HG03565 (cell line): ENCODE data around the gene TBCD.
A peak's percentile ranks its signal among the peaks of the same experiment; 100 is the strongest.

Source experiments
- ATAC-seq: cut with Tn5 transposase; IDR thresholded peaks from one replicate; pipeline ENCODE4 v1.9.1; 2021; ENCODE audit warnings: mild to moderate bottlenecking, moderate library complexity; ENCODE audit not compliant: unreplicated experiment

The TBCD gene

DNA sequence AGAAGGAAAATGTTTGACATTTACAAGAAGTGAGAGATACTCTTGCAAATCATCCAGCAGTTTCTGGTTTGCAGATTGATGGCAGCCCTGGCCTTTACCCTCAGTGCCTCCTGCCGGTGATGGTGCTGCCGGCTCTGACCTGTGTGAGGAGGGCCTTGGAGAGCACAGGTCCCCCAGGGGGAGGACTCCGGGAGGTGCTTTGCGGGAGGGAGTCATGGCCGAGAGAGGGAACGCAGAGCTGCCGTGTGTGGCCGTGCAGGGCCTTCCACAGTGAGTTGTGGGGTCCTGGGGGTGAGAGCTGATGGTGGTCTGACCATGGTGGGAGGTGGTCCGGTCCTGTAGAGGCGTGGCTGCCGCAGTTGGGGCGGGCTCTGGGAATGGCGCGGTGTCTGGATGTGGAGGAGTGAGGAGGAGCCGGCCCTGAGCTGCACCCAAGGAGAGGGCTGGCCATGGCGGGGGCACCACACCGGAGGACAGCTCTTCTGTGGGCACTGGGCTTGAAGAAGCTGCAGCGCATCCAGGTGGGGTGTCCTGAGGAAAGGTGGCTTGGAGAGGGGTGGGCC lies 116.0 kb downstream of the TBCD start:
- ATAC-seq = no peak

DNA sequence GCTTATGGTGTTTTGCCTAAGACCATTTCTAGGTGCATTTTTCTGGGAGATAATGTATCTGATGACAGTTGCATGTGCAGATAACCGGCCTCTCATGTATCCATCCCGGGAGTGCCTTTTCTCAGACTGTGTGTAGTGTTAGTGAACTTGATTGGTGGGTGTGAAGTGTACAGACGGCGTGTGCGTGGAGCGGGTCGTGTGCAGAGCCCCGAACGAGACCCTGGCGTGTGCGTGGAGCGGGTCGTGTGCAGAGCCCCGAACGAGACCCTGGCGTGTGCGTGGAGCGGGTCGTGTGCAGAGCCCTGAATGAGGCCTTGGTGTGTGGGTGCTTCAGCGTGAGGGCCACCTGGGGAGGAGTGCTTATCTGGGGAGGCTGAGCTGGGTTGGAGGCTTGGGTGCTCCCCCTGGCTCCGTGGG lies 116.9 kb downstream of the TBCD start:
- no peak for ATAC-seq

DNA sequence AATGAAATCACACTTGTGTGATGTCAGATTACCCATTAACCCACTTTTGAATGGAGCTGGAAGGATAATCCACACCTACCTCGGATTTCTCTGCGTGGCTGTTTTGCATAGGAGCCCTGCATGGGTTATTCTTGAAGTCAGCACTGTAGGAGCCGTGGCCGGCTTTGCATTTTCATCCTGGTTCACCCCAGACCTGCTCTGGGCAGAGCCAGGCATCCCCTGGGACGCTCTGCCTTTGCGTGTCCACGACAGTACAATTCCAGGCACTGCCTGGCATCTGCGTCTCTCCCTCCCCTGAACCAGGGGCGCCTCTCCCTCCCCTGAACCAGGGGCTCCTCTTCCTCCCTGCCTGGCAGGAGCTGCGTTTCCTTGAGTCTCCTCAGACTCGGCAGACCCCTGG lies 117.7 kb downstream of the TBCD start:
- no peak for ATAC-seq

DNA sequence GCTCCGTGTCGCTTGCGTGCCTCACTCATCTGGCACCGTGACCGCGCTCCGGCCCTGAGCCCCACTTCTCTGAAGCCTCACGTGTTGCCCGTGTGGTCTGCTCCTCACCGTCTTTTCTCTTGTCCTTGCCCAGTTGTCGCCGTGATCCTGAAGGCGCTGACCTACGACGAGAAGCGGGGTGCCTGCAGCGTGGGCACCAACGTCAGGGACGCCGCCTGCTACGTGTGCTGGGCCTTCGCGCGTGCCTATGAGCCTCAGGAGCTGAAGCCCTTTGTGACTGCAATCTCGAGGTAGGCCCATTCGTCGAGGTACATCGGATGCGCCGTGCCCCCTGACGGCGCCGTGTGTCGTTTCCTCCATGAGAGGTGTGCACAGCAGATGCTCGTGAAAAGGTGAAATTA lies 118.2 kb downstream of the TBCD start:
- ATAC-seq = no peak

DNA sequence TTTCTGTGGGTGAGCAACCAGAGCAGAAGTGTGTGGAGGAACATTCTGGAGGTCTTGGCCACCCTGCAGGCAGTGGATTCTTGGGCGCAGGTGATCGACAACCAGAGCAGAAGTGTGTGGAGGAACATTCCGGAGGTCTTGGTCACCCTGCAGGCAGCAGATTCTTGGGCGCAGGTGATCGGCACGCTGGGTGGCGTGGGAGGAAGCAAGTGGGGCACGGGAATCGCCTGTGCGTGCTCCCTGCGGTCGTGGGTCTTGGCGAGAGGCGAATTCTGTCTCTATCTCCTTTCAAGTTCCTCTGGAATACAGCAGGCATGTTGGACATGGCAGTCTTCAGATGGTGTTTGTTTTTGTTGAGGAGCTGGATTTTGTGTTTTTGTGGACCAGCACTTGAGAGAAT lies 118.7 kb downstream of the TBCD start:
- no peak for ATAC-seq

DNA sequence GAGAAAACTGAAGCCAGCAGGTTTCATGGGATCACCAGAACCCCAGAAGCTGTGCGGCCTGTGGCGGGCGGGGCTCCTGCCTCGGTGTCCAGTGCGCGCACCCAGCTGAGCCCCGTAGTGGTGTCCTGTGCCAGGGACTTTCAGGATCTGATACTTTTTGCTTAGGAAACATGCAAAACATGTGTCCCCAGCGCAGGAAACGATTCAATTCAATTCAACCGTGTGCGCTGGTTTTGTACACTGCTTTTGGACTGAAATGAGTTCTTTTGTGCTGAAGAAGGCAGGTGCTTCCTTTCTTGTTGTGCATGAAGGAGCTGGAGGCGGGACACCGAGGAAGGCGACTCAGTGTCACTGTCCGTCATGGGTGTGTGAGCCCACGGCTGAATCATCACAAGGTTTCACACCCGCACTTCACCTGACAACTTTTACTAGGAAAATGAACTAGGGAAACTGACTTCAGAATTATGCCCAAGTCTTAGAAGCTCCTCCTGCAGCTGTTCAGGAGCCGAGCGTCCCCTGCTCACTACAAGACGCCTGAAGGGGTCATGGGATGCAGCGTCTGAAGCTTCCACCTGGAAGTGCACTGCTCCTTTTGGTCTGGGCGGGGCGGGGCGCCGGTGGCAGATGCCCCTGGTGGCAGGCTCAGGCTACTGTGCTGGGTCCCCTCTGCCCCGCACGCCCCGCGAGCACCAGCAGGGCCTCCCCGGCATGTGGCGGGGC lies 119.4 kb downstream of the TBCD start:
- ATAC-seq = peak; percentile 63

DNA sequence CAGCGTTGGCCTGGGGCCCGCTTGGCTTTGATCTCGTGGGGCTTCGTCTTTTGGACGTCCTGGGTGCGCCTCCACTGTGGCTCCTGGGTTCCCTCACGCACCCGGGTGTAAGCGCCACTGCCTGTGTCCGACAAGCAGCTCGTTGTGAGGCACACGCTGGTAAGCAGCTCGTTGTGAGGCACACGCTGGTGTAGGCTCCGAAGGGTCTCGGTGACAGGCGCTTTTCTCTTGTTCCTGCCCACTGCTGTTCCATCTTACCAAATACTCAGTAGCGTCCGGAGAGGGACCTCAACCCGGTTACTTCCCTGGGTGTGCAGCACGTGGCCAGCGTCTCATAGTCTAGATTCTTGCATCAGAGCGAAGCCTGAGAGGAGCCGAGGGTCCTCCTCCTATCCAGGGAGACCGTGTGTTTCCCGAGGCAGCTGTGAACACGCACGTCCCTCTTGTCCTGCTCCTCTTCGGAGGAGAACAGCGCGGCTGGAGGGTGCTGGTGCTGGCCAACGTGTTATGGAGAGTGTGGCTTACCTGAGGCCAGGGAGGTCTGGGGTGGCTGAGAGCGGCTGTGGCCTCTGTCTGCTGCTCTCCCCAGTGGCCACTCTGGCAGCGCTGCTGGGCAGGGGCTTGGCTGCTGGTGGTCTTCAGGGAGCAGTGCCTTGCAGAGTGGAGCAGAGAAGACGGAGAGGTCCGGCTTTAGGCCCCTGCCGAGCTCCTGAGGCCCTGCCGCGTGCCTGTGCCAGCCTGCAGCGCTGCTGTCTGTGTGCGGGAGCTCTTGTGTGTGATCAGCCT lies 120.1 kb downstream of the TBCD start:
- no peak for ATAC-seq

DNA sequence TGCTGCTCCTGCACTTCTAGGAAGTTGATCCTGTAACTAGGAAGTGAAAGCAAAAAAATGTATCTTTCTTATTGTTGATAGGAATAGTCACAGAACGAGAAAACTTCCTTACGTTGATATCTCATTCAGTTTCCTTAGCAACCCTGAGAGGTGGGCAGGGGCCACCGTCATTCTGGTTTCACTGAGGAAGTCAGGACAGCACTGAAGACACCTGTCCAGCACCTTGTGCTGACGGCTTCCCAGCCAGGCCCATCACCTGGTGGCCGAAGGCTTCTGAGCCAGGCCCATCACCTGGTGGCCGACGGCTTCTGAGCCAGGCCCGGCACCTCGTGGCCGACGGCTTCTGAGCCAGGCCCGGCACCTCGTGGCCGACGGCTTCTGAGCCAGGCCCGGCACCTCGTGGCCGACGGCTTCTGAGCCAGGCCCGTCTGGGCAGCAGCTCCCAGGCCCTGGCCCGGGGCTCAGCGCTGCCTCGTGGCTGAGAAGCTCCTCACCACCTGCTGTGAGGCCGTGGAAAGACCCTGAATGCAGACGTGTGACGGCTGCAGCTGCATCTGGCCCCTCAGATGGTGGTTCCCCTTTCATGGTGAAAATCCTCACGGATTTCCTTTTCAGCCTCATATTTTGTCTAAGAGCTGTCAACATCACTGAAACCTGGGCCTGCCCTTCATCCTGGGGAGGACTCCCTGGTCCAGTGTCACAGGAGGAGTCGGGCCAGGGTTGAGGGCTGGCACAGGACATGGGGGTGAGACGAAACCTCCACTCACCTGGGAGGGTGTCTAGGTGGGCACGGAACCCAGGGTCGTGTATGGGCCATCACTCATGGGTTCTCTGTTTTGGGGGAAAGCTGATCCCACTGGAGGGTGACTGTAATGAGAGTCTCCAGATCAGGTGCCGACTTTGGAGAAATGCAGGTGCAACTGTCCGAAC lies 121.0 kb downstream of the TBCD start:
- no peak for ATAC-seq

DNA sequence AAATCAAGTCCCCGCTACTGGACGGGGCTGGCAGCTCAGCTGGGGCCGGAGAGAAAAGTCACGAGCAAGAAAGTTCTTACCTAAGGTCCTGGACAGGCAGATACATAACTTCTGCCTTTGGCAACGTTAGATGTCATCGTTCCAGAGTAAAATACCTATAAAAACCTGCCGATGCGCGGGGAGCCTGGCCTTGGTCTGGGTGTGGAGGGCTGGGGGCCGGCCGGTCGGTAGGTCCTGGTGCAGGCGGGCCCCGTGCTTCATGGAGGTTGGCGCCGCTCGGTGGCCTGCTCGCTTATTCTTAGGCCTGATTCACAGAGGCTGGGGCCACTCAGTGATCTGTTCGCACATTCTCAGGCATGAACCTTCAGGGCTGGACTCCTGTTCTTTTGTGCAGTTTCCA lies 121.7 kb downstream of the TBCD start:
- no peak for ATAC-seq

DNA sequence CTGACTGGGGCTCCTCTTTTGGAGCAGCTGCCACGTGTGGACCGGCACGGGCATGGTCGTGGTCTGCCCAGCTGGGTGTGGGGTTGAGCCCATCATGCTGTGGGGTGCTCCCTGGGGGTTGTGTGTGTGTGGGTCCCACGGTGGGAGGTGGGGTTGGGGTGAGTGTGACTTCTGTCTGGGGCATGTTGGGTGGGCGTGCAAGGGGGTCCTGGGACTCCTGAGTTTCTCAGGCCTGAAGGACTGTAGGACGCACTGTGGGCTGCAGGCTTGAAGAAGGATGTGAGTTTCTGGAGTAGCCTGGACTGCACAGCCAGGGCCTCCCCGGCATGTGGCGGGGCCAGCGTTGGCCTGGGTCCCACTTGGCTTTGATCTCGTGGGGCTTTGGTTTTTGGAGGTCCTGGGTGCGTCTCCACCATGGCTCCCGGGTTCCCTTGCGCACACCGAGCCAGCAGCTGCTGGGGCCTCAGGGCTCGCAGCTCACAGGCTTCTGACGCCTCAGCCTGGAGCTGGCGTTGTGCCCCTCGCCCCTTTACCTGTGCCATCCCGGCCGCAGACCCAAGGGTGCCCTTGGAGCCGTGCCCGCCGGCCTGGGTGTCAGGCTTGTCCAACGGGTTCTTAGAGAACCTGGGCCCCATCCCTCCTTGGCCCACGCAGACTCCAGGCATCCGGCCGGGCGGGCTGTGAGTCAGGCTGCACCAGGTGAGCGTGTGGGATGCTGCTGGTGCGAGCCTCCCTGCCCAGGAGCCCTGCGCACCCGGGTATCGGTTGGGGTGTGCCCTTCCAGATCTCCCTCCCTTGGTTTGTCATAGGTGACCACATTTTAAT lies 122.4 kb downstream of the TBCD start:
- no peak for ATAC-seq

DNA sequence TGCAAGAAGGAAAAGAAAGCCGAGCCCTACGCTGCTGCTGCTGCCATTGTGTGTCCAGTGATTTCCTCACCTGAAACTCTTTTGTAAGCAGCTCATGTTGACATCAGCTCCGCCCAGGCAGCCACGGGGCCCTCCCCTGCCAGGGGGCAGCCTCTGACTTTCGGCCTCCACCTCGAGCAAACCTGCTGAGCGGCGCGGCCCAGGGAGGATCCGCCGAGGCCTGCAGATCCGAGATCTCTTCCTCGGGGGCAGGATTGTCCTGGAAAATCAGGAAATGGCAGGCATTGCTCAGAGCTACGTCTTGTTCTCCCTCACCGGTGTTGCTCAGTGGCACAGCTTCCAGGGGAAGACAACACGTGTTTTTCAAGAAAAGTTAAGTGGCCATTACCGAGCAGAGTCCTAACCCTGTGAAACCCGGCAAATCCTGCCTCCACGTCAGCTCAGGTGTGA lies 123.6 kb downstream of the TBCD start:
- no peak for ATAC-seq

DNA sequence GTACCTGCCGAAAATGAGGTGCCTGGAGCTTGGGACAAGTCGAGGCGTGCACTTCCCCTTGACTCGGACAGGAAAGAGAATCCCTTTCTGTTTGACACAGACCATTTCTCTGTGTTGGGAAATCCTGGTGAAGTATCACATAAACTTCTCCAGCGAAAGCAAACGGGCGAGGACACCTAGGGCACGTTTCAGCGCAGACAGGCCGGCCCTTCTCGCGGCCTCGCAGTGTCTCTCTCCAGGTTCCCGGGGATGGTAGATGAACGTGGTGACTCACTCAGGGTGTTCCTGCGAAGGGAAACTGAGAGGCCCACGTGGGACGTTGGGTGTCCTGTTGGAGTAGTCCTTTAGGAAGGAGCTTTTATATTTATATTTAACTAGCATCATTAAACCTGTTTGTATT lies 124.3 kb downstream of the TBCD start:
- no peak for ATAC-seq

DNA sequence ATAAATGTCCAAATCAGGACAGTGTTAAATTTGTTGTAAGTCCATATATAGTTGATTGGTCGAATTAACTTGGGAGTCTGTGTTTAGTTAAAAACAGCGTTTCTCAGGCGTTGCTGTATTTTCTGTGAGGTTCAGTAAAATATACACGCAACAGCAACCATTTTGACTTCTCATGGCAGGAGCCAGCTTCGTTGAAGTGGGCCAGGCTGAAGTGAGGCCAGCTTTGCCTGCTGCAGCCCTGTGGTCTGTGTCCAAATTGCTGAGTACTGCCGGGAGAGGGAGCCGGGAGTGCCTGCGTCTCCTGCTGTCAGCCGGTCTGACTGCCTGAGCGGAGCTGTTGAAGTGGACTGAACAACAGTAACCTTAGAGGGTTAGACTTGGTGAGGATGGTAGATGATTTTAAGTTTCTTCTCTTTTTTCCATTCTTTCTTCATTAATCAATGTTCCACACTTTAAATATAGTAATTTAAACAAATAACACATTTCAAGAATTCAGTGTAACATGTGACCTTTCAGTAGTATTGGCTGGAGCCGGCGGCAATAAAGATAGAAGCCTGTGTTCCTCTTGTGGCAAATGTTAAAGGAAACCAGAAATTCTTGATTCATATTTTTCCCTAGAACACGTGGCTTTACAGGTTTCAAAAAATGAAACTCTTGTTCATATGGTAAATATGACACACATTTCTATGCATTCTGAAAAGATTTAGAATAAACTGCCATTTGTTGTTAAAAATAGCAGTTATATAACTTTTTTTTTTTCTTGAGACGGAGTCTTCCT lies 124.9 kb downstream of the TBCD start:
- no peak for ATAC-seq

DNA sequence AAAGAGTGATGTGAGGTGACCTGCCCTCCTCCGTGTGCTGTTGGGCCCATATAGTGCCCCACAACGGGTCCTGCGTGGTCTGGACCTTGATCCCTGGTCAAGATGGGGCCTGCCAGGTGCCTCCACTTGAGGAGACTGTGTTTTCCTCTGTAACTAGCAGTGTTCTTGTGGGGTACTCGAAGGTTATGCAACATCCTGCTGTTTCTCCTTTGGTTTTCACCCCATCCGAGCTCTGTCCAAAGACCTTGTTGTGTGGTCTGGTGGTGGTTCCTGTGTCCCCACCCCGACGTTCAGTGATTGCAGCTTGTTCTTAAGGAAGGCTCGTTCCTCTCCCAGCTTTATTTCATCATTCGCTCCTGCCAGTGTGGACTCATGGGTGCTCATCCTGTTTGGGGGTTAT lies 126.7 kb downstream of the TBCD start:
- no peak for ATAC-seq

DNA sequence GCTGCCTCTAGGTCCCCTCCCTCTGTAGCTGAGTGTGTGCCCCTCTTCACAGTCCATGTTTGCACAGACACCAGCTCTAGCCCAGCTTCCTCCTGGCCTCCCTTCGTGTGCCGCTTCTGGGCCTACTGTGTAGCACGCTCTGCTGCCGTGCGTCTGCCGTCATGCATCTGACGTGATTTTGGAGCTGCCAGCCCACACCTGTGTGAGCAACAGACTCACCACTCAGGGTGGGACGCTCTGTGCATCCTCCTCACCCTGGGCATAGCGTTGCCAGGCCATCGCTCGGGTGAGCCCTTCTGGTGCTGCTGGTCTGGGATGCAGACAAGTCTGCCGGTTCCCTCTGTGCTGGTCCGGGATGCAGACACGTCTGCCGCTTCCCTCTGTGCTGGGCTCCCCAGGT lies 127.4 kb downstream of the TBCD start:
- no peak for ATAC-seq

DNA sequence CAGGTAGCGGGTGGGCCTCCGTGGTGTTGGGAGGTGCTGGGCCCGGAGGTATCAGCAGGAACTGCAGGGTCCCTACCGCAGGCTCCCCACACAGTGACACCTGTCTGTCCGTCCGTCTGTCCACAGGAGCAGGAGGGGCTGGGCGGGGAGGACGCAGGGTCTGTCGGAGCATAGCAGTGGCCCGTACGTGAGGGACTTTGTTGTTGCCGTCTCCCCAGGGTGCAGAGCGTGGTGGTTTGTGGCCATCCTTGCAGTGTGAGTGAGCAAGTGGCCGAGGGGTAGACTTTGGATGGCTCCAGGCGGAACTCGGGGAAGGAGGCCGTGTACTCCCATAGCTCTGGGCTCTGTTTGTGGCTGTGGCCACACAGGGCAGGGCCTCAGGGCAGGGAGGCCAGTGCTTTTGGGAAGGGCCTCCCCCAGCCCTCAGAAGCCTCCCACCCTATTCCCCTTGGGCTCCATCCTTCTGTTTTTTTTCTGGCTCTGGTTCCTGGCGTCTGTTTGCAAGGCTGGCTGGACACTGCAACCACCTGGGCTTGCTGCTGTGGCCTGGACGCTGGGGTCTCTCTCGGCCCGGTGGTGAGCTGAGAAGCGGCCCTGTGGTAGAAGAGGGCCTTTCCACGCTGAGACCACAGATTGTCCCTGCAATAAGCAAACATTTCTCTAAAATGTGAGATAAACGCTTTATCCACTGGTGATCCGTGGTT lies 128.9 kb downstream of the TBCD start:
- ATAC-seq = no peak

DNA sequence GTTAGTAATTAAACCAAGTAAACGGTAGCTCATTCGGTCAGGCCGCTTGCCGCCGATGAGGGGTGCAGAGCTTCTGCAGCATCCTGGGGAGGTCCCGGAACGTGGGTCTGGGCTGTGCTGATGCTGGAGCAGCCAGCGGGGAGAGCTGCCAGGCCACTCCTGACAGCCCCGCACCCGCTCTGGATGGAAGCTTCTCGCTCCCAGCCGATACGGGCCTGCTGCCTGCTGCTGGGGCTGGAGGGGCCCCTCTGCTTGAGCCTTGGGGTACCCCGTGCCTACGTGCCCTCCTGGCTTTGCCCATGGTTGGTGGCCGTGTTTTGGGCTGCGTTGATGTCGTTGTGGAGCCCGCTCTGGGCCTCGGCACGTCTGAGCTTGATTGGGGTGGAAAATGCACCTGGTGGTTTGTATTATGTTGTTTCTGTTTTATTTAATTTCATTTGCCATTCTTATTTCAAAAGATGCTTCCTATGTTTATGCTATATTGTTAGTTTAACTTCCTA lies 129.5 kb downstream of the TBCD start:
- no peak for ATAC-seq

DNA sequence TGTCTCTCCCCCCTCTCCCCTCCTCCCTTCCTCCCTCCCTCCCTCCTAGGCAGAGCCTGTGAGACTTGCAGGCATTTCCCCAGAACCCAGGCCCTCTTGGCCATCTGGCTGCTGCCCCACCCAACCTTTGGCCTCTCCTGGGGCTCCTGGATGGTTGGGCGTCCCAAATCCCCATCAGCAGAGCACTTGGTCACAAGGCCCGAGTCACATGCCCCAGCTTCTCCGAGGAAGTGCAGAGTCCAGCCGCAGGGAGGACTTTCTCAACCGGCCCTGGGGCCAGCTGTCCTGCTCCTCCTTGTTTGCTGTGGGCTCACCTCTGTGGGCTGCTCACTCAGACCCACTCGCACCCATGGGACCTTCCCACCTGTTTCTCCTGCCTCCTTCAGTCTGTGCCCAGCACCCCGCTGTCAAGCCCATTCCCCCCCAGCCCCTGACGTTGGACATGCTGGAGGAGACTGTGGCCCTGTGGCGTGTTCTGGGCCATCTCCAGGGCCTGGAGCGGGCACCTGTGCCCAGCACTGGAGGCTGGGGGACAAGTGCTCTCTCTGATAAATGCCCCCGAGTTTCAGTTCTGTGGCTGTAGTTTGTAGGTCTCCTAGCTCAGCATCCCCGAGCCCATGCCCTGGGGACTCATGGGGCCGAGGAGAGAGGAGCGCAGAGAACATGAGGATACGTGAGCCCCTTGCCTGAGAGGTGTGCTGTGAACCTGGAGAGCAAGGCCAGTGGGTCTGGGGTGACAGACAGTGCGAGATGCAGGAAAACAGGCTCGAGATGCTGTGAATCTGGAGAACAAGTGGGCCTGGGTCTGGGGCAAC lies 130.2 kb downstream of the TBCD start:
- no peak for ATAC-seq
